H1 (cell line): ENCODE results near the gene NT5DC1. TPM values are rescaled to one million over a fixed set of nuclear protein-coding genes. Genes with fewer than 3 reads are reported as not detected.

Source experiments
- CTCF ChIA-PET: fragments of 300-600 bp; sonication (Branson Sonifier 250); formaldehyde crosslinking; loops from one replicate; lab custom pipeline; 2021; ENCODE audit not compliant: partially characterized antibody; lab: Charles Lee
- POLR2A ChIA-PET: fragments of 300-600 bp; sonication (Branson Sonifier 250); formaldehyde crosslinking; loops from one replicate; lab custom pipeline; 2021; ENCODE audit warnings: inconsistent platforms; ENCODE audit not compliant: partially characterized antibody; lab: Charles Lee
- DNase-seq, 2 experiments: peaks; one replicate each; pipeline versions ENCODE4 v3.0.0 to v3.0.0-alpha.2; 2010 to 2022; ENCODE audit warnings: low spot score in 2 of 2, low read depth in 1 of 2, mixed read lengths in 1 of 2
- FAIRE-seq: peaks from 2 replicates; lab custom pipeline; 2011; peaks lifted over from hg19 to GRCh38; lab: Jason Lieb, UNC
- H2AFZ ChIP-seq: 2 replicates; pipeline ENCODE4 v1.8.1; 2012; ENCODE audit warnings: low read length, inconsistent platforms
- H2AK5ac ChIP-seq: 2 replicates; pipeline ENCODE4 v1.6.1; 2013; ENCODE audit warnings: low read depth, low read length
- H2BK120ac ChIP-seq: replicated peaks from 2 replicates; pipeline ENCODE3; 2013; ENCODE audit warnings: low read depth, low read length, inconsistent platforms
- H2BK12ac ChIP-seq: 2 replicates; pipeline ENCODE4 v1.6.1; 2013; ENCODE audit warnings: low read depth, low read length
- H2BK15ac ChIP-seq: 2 replicates; pipeline ENCODE4 v1.6.1; 2013; ENCODE audit warnings: low read length
- H2BK20ac ChIP-seq: 2 replicates; pipeline ENCODE4 v1.6.1; 2013; ENCODE audit warnings: low read length
- H2BK5ac ChIP-seq: 2 replicates; pipeline ENCODE4 v1.6.1; 2013; ENCODE audit warnings: low read depth, low read length
- H3K14ac ChIP-seq: 2 replicates; pipeline ENCODE4 v1.6.1; 2013; ENCODE audit warnings: inconsistent platforms; ENCODE audit not compliant: insufficient read length
- H3K18ac ChIP-seq: 2 replicates; pipeline ENCODE4 v1.6.1; 2013; ENCODE audit warnings: low read length; ENCODE audit errors: extremely low read depth
- H3K23ac ChIP-seq: 2 replicates; pipeline ENCODE4 v1.6.1; 2013; ENCODE audit warnings: inconsistent platforms; ENCODE audit not compliant: insufficient read length
- H3K23me2 ChIP-seq: 2 replicates; pipeline ENCODE4 v1.6.1; 2013; ENCODE audit warnings: low read depth, low read length
- H3K27ac ChIP-seq: 2 replicates; pipeline ENCODE4 v1.6.1; 2011; ENCODE audit warnings: low read depth, low read length, inconsistent platforms
- H3K27me3 ChIP-seq, 4 experiments: replicated peaks in 1 of 4; 1 replicate in 1 of 4; 2 replicates in 3 of 4; pipeline versions ENCODE4 v1.6.1 to v1.8.1; 2011 to 2013; ENCODE audit warnings: low read length in 3 of 4, mild to moderate bottlenecking in 3 of 4, inconsistent platforms in 2 of 4, mixed read lengths in 2 of 4, moderate library complexity in 1 of 4; ENCODE audit not compliant: control insufficient read depth in 3 of 4, insufficient read depth in 3 of 4; ENCODE audit errors: extremely low read depth in 1 of 4
- H3K36me3 ChIP-seq, 4 experiments: 2 replicates each; pipeline versions ENCODE4 v1.6.1 to v1.8.1; 2011 to 2013; ENCODE audit warnings: mild to moderate bottlenecking in 4 of 4, low read length in 3 of 4, moderate library complexity in 2 of 4, control low read depth in 1 of 4, inconsistent platforms in 1 of 4; ENCODE audit not compliant: insufficient read depth in 4 of 4, control insufficient read depth in 2 of 4
- H3K4ac ChIP-seq: replicated peaks from 2 replicates; pipeline ENCODE3; 2013; ENCODE audit warnings: low read length, low read depth, mixed read lengths, inconsistent platforms; ENCODE audit not compliant: insufficient read length
- H3K4me1 ChIP-seq, 4 experiments: replicated peaks in 1 of 4; 1 replicate in 1 of 4; 2 replicates in 3 of 4; pipeline versions ENCODE4 v1.6.1 to v1.8.1; 2011 to 2013; ENCODE audit warnings: low read length in 3 of 4, inconsistent platforms in 2 of 4, mixed read lengths in 1 of 4; ENCODE audit not compliant: insufficient read depth in 4 of 4, control insufficient read depth in 3 of 4
- H3K4me2 ChIP-seq, 2 experiments: 2 replicates each; pipeline versions ENCODE4 v1.6.1 to v1.8.1; 2011 to 2013; ENCODE audit warnings: low read depth in 2 of 2, low read length in 2 of 2, control low read depth in 1 of 2, inconsistent platforms in 1 of 2, mild to moderate bottlenecking in 1 of 2; ENCODE audit not compliant: insufficient read depth in 1 of 2
- H3K4me3 ChIP-seq, 4 experiments: fragments of 200-600, 300-600 bp in 1 of 4; sonication (generic), shearing (Covaris generic), sonication (Bioruptor Twin) in 1 of 4; 2 replicates each; pipeline versions ENCODE4 v1.5.1 to v1.8.1; 2011 to 2016; ENCODE audit warnings: low read length in 4 of 4, low read depth in 3 of 4, control low read depth in 2 of 4, inconsistent platforms in 2 of 4, mild to moderate bottlenecking in 2 of 4, mixed read lengths in 1 of 4, moderate library complexity in 1 of 4; ENCODE audit not compliant: insufficient read depth in 2 of 4; ENCODE audit errors: extremely low read depth in 1 of 4
- H3K56ac ChIP-seq: replicated peaks from 2 replicates; pipeline ENCODE3; 2013; ENCODE audit warnings: low read depth, mild to moderate bottlenecking, mixed read lengths, low read length, inconsistent platforms; ENCODE audit not compliant: insufficient read length
- H3K79me1 ChIP-seq: 2 replicates; pipeline ENCODE4 v1.6.1; 2013; ENCODE audit warnings: low read depth, low read length, control low read depth
- H3K79me2 ChIP-seq, 2 experiments: 2 replicates each; pipeline versions ENCODE4 v1.6.1 to v1.8.1; 2012 to 2013; ENCODE audit warnings: low read length in 2 of 2, mild to moderate bottlenecking in 2 of 2, inconsistent platforms in 1 of 2; ENCODE audit not compliant: insufficient read depth in 2 of 2, control insufficient read depth in 1 of 2
- H3K9ac ChIP-seq, 4 experiments: replicated peaks in 1 of 4; 1 replicate in 1 of 4; 2 replicates in 3 of 4; pipeline versions ENCODE4 v1.6.1 to v1.8.1; 2011 to 2013; ENCODE audit warnings: low read depth in 3 of 4, low read length in 3 of 4, control low read depth in 2 of 4, mild to moderate bottlenecking in 2 of 4, moderate library complexity in 2 of 4, inconsistent platforms in 1 of 4; ENCODE audit errors: extremely low read depth in 1 of 4
- H3K9me3 ChIP-seq, 2 experiments: 2 replicates each; pipeline versions ENCODE4 v1.6.1 to v1.8.1; 2012 to 2013; ENCODE audit warnings: mild to moderate bottlenecking in 2 of 2, moderate library complexity in 2 of 2, control low read depth in 1 of 2, inconsistent platforms in 1 of 2, low read depth in 1 of 2, low read length in 1 of 2, mixed read lengths in 1 of 2; ENCODE audit not compliant: insufficient read depth in 2 of 2
- H4K20me1 ChIP-seq, 2 experiments: replicated peaks in 1 of 2; 2 replicates each; pipeline versions ENCODE3 to v1.8.1; 2011 to 2013; ENCODE audit warnings: inconsistent platforms in 2 of 2, low read length in 2 of 2, mild to moderate bottlenecking in 1 of 2; ENCODE audit not compliant: insufficient read depth in 2 of 2, control insufficient read depth in 1 of 2
- H4K5ac ChIP-seq: 2 replicates; pipeline ENCODE4 v1.6.1; 2013; ENCODE audit warnings: low read length, low read depth, mixed read lengths, inconsistent platforms; ENCODE audit not compliant: insufficient read length
- H4K8ac ChIP-seq: 2 replicates; pipeline ENCODE4 v1.8.0; 2013; ENCODE audit warnings: mild to moderate bottlenecking, moderate library complexity, low read length, inconsistent platforms; ENCODE audit not compliant: insufficient read depth; ENCODE audit errors: extremely low read depth
- H4K91ac ChIP-seq: replicated peaks from 2 replicates; pipeline ENCODE3; 2013; ENCODE audit warnings: low read length, mixed read lengths, inconsistent platforms; ENCODE audit not compliant: insufficient read length
- ASH2L ChIP-seq: fragments of 200-600, 300-600 bp; sonication (generic); IDR thresholded peaks from one replicate; pipeline ENCODE4 v1.7.1; 2017; ENCODE audit warnings: low read length
- CHD1 ChIP-seq: IDR thresholded peaks from 2 replicates; pipeline ENCODE4 v1.6.1; 2012; ENCODE audit warnings: low read depth, low read length, improper control_type of control experiment
- HDAC2 ChIP-seq, 2 experiments: fragments of 300-600 bp in 1 of 2; sonication (generic) in 1 of 2; IDR thresholded peaks; 2 replicates each; pipeline ENCODE4 v1.6.1; 2011 to 2012; ENCODE audit warnings: low read depth in 2 of 2, low read length in 2 of 2, mild to moderate bottlenecking in 2 of 2, moderate library complexity in 2 of 2, borderline replicate concordance in 1 of 2, inconsistent platforms in 1 of 2
- JUN ChIP-seq: IDR thresholded peaks from 2 replicates; pipeline ENCODE4 v1.6.1; 2011; ENCODE audit warnings: low read depth, mild to moderate bottlenecking, improper control_type of control experiment, low read length
- KDM5A ChIP-seq: fragments of 200-600 bp; IDR thresholded peaks from 2 replicates; pipeline ENCODE4 v1.7.1; 2012; ENCODE audit warnings: mild to moderate bottlenecking, low read length, inconsistent platforms, mixed read lengths
- NRF1 ChIP-seq: IDR thresholded peaks from 2 replicates; pipeline ENCODE4 v1.6.1; 2011; ENCODE audit warnings: mild to moderate bottlenecking, low read depth, low read length, improper control_type of control experiment
- RAD21 ChIP-seq, 2 experiments: IDR thresholded peaks in 1 of 2; conservative IDR thresholded peaks in 1 of 2; 2 replicates each; pipeline ENCODE4 v1.6.1; 2011; ENCODE audit warnings: low read depth in 2 of 2, low read length in 2 of 2, improper control_type of control experiment in 1 of 2, inconsistent platforms in 1 of 2, mild to moderate bottlenecking in 1 of 2, moderate library complexity in 1 of 2
- RBBP5 ChIP-seq: IDR thresholded peaks from 2 replicates; pipeline ENCODE4 v1.7.1; 2012; ENCODE audit warnings: low read depth, mild to moderate bottlenecking, inconsistent platforms, low read length, moderate library complexity, borderline replicate concordance
- RNF2 ChIP-seq: fragments of 200-900, 300-1000 bp; sonication (generic); IDR thresholded peaks from 2 replicates; pipeline ENCODE4 v1.7.1; 2016; ENCODE audit warnings: borderline replicate concordance, low read depth, mild to moderate bottlenecking, antibody characterized with exemption, low read length; ENCODE audit not compliant: poor library complexity, severe bottlenecking; ENCODE audit errors: missing control alignments
- TAF1 ChIP-seq: IDR thresholded peaks from 2 replicates; pipeline ENCODE4 v1.6.1; 2011; ENCODE audit warnings: mild to moderate bottlenecking, low read depth, low read length
- TAF7 ChIP-seq: optimal IDR thresholded peaks from 2 replicates; pipeline ENCODE3; 2011; ENCODE audit warnings: low read depth, mild to moderate bottlenecking, inconsistent platforms, low read length, moderate library complexity, borderline replicate concordance
- TCF12 ChIP-seq: IDR thresholded peaks from 2 replicates; pipeline ENCODE4 v1.6.1; 2011; ENCODE audit warnings: low read depth, mild to moderate bottlenecking, low read length
- WGBS, 2 experiments: shearing (Covaris generic) in 1 of 2; methylation state at CpG; one replicate each; pipeline versions ENCODE4 v1.1.6 to v1.1.7; 2013 to 2015; ENCODE audit warnings: low lambda C conversion rate in 2 of 2, mixed read lengths in 2 of 2, inconsistent platforms in 1 of 2, low coverage in 1 of 2, missing lambda C conversion rate in 1 of 2; ENCODE audit not compliant: insufficient replicate concordance in 2 of 2, insufficient coverage in 1 of 2, insufficient read length in 1 of 2; ENCODE audit errors: extremely low coverage in 1 of 2, missing lambda C conversion rate in 1 of 2; 5-methylcytosine and 5-hydroxymethylcytosine counted together
- polyA plus RNA-seq, 7 experiments: library from polyadenylated mRNA; depleted of rRNA in 3 of 7; stranded (reverse) in 5 of 7; unstranded in 2 of 7; fragments of >200 nt in 5 of 7; fragments of 200-250 nt in 2 of 7; gene quantifications; 1 replicate in 5 of 7; 2 replicates in 1 of 7; 4 replicates in 1 of 7; pipeline versions ENCODE4 v1.2.1 to v1.2.3, GENCODE V29; 2011 to 2013; ENCODE audit warnings: missing spikeins in 2 of 7, mixed read lengths in 2 of 7
- total RNA-seq: library from RNA; stranded (reverse); fragmentation: NEBNext Ultra II Directional; extraction: Animal tissue kit (Norgen Biotek cat#: 25700); gene quantifications from 2 replicates; pipeline ENCODE4 v1.2.1, GENCODE V29; 2021
- TF ChIP-seq, protein P1 (sequence below): IDR thresholded peaks from 2 replicates; pipeline ENCODE4 v1.6.1; 2012; ENCODE audit warnings: inconsistent platforms

Gene NT5DC1
- total and polyA plus RNA-seq, 2 of the 8 experiments (the other 6 are each of a cell fraction or from before 2014, with no cell fraction given): 25.3 to 72.7 TPM

DNA sequence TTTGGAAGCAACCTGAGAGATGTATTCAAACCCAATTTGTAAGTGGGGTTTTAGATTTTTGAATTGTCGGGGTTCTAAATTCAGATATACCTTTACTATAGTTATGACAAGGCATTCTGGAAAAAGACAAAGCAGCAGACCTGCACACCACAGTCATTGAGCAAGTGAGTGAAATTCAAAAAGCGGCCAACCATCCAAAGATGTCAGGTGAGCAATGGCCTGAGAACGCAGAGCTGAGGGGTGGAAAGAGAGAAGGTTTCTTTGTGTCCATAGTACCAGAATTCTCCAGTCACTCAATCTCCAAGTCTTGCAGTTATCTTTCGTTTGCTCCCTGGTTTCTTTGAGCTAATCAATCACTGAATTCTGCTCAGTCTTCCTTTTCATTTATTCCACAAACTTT is 38.2 kb upstream of the NT5DC1 start:
- Histone ChIP-seq H4K91ac (no peak overlapping the region), H2BK12ac (no peak overlapping the region), H4K8ac (no peak overlapping the region), H3K4ac (no peak overlapping the region), H3K4me2 (no peak overlapping the region), H3K56ac (no peak overlapping the region), H3K9ac (no peak overlapping the region), H3K79me2 (no peaks in the 10 kb centered on the region), H2BK15ac (no peak overlapping the region), H4K5ac (no peak overlapping the region), H2BK5ac (no peak overlapping the region), H3K14ac (no peak overlapping the region), H3K36me3 (no peaks in the 10 kb centered on the region), H2BK120ac (no peak overlapping the region), H3K79me1 (no peaks in the 10 kb centered on the region), H2BK20ac (no peak overlapping the region), H3K27ac (no peak overlapping the region), H3K18ac (no peak overlapping the region), H2AFZ (no peak overlapping the region), H3K23me2 (no peaks in the 10 kb centered on the region; the same call in 1 of the 2 replicates), H2AK5ac (no peak overlapping the region), H3K9me3 (no peaks in the 10 kb centered on the region), H3K23ac (no peak overlapping the region), H3K4me3 (no peak overlapping the region), H3K27me3 (no peaks in the 10 kb centered on the region), H3K4me1 (no peaks in the 10 kb centered on the region), H4K20me1 (no peaks in the 10 kb centered on the region)
- ChIA-PET CTCF (interaction anchor here (0.6 to 3.3 kb wide), 7 partner anchors 10 to 205 kb away, joined by 3 to 11 read pairs (median 3); no protein-coding TSS in a partner anchor), POLR2A (no interaction called here)
- DNase-seq (no peak), FAIRE-seq (no peak)
- 89% methylated on average over 4 of the region's 4 CpGs; no CpG with 5 or more reads in 1 of the 2 experiments for WGBS, 2 experiments
- TF ChIP-seq RNF2 (no peak), TAF1 (no peak), NRF1 (no peak), CHD1 (no peak), ASH2L (no peak), TAF7 (no peak), HDAC2 (IDR thresholded peaks at IDR 0.05; ENCODE audit: borderline replicate concordance in 1 of 2, low read depth in 2 of 2, low read length in 2 of 2) (no peak), TCF12 (no peak), RBBP5 (no peak), KDM5A (no peak), RAD21 (IDR thresholded peaks at IDR 0.05 in 1 of 2, conservative IDR thresholded peaks at IDR 0.05 in 1 of 2; ENCODE audit: low read depth in 2 of 2, low read length in 2 of 2) (no peak), JUN (no peak)
- TF ChIP-seq, protein P1, sequence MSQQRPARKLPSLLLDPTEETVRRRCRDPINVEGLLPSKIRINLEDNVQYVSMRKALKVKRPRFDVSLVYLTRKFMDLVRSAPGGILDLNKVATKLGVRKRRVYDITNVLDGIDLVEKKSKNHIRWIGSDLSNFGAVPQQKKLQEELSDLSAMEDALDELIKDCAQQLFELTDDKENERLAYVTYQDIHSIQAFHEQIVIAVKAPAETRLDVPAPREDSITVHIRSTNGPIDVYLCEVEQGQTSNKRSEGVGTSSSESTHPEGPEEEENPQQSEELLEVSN: no peak
